Posterior vena cava (tissue), 2 donors: Measurements from ENCODE around the gene MMS19. TPM values are rescaled to one million over a fixed set of nuclear protein-coding genes. Genes with fewer than 3 reads are reported as not detected.

Source experiments
- DNase-seq: peaks from one replicate; pipeline ENCODE4 v3.0.0-alpha.2; 2020; ENCODE audit warnings: low spot score
- intact Hi-C, 2 donors: fragments of 100-400 bp; cut with DNase I; formaldehyde crosslinking; loops; one replicate each; pipeline versions ENCODE4 v1.14.1 to v1.14.2; 2022 to 2023
- long read RNA-seq, 2 donors: library from polyadenylated mRNA; unstranded; transcript quantifications; one replicate each; pipeline ENCODE4 v2.0.0, GENCODE V29; 2020 to 2021
- total RNA-seq, 2 donors: library from RNA; stranded (reverse); fragmentation: NEBNext Ultra II Directional; extraction: Animal tissue kit (Norgen Biotek cat#: 25700); gene quantifications; one replicate each; pipeline ENCODE4 v1.2.1, GENCODE V29; 2021
- donor health status: DM: yes; HTN: yes; CAD: no.
- donor health status: DM: yes; HTN: yes; CAD: no.

MMS19 gene
- 10 to 100 TPM; 29.5 to 32.1 TPM for total RNA-seq
- long read RNA-seq, donor 1, partial matches to known transcripts, result 6 of 17 reads
- long read RNA-seq, donor 1, other reads (novel, unspliced or antisense), result 8 of 17 reads
- long read RNA-seq, donor 2, partial matches to known transcripts, result 10 of 27 reads
- long read RNA-seq, donor 2, other reads (novel, unspliced or antisense), result 14 of 27 reads

GRCh38 chr10:97498076-97498840 is at the start of gene MMS19:
Gene MMS19, minus strand, starts transcription at chr10:97498422. Its CDS starts 38 bp downstream, at chr10:97498384.
- intact Hi-C loops, result no loop called here
- peak; percentile 100 for DNase-seq

GRCh38 chr10:97547962-97548361 is 49.7 kb upstream of the MMS19 start:
- DNase-seq, result peak; percentile 16
- intact Hi-C loops, result loop anchor here in 1 of 2 donors (10.0 kb wide), 1 partner anchor 83 kb away; no protein-coding TSS in a partner anchor

GRCh38 chr10:97547271-97547600 is 49.0 kb upstream of the MMS19 start:
- DNase-seq, result peak; percentile 29

GRCh38 chr10:97546456-97547270 is 48.4 kb upstream of the MMS19 start:
- peak; percentile 64 for DNase-seq
- intact Hi-C loops, result loop anchor here in 1 of 2 donors (10.0 kb wide), 1 partner anchor 82 kb away; no protein-coding TSS in a partner anchor

More at GRCh38 chr10:97547271-97547600, 49.0 kb upstream of the MMS19 start:
- intact Hi-C loops, result loop anchor here in 1 of 2 donors (10.0 kb wide), 1 partner anchor 82 kb away; no protein-coding TSS in a partner anchor

- peak; percentile 95 for DNase-seq
- intact Hi-C loops, result loop anchor here in 1 of 2 donors (10.0 kb wide), 1 partner anchor 78 kb away; no protein-coding TSS in a partner anchor
Observed at GRCh38 chr10:97543025-97543546, 44.9 kb upstream of the MMS19 start.

- DNase-seq, result peak; percentile 92
- intact Hi-C loops, result loop anchor here in 1 of 2 donors (10.0 kb wide), 1 partner anchor 78 kb away; no protein-coding TSS in a partner anchor
Observed at GRCh38 chr10:97542169-97543024, 44.2 kb upstream of the MMS19 start.

GRCh38 chr10:97540669-97541500 is 42.7 kb upstream of the MMS19 start:
- intact Hi-C loops, result loop anchor here in 1 of 2 donors (10.0 kb wide), 1 partner anchor 76 kb away; no protein-coding TSS in a partner anchor

GRCh38 chr10:97539523-97540200 is 41.4 kb upstream of the MMS19 start:
- intact Hi-C loops, result loop anchor here in 1 of 2 donors (10.0 kb wide), 1 partner anchor 75 kb away; no protein-coding TSS in a partner anchor
- DNase-seq, result peak; percentile 84

More at GRCh38 chr10:97540669-97541500, 42.7 kb upstream of the MMS19 start:
- DNase-seq, result peak; percentile 79

GRCh38 chr10:97538839-97539238 is 40.6 kb upstream of the MMS19 start:
- intact Hi-C loops, result no loop called here
- DNase-seq, result peak; percentile 24

- intact Hi-C loops, result no loop called here
- peak; percentile 51 for DNase-seq
Observed at GRCh38 chr10:97538411-97538810, 40.2 kb upstream of the MMS19 start.

GRCh38 chr10:97537186-97537869 is 39.1 kb upstream of the MMS19 start:
- intact Hi-C loops, result no loop called here
- peak; percentile 57 for DNase-seq

- peak; percentile 76 for DNase-seq
- intact Hi-C loops, result no loop called here
Observed at GRCh38 chr10:97534746-97535367, 36.6 kb upstream of the MMS19 start.

GRCh38 chr10:97533888-97534287 is 35.7 kb upstream of the MMS19 start:
- intact Hi-C loops, result no loop called here
- peak; percentile 48 for DNase-seq

- intact Hi-C loops, result no loop called here
- peak; percentile 55 for DNase-seq
Observed at GRCh38 chr10:97532935-97533671, 34.9 kb upstream of the MMS19 start.

- no peak for DNase-seq
- intact Hi-C loops, result no loop called here
Observed at GRCh38 chr10:97531401-97531986, 33.3 kb upstream of the MMS19 start.
